GM23248 (cell line): ENCODE results near the gene JCAD.

Source experiments
- EZH2 ChIP-seq: fragments of 200-600 bp; sonication (generic); IDR thresholded peaks from 2 replicates; pipeline ENCODE4 v1.6.1; 2018; ENCODE audit warnings: antibody characterized with exemption, mild to moderate bottlenecking; ENCODE audit not compliant: insufficient read depth, poor library complexity, severe bottlenecking
- EZH2phosphoT487 ChIP-seq: fragments of 200-600 bp; sonication (generic); IDR thresholded peaks from 2 replicates; pipeline ENCODE4 v1.6.1; 2018; ENCODE audit warnings: antibody characterized with exemption, moderate library complexity, mild to moderate bottlenecking, low read depth; ENCODE audit not compliant: insufficient read depth

GRCh38 chr10:30055226-30055662 lies 4.1 kb downstream of the JCAD start:
- TF ChIP-seq EZH2phosphoT487 (0 out of 2 replicates have a peak, but pooled peaks have one; percentile 69), EZH2 (no peak)
